ENCODE measurements around the gene PLSCR4. TPM values are rescaled to one million over a fixed set of nuclear protein-coding genes. Genes with fewer than 3 reads are reported as not detected.

Gene PLSCR4
- total RNA-seq, 1 donor from 2014 or later = 11.3 TPM

DNA sequence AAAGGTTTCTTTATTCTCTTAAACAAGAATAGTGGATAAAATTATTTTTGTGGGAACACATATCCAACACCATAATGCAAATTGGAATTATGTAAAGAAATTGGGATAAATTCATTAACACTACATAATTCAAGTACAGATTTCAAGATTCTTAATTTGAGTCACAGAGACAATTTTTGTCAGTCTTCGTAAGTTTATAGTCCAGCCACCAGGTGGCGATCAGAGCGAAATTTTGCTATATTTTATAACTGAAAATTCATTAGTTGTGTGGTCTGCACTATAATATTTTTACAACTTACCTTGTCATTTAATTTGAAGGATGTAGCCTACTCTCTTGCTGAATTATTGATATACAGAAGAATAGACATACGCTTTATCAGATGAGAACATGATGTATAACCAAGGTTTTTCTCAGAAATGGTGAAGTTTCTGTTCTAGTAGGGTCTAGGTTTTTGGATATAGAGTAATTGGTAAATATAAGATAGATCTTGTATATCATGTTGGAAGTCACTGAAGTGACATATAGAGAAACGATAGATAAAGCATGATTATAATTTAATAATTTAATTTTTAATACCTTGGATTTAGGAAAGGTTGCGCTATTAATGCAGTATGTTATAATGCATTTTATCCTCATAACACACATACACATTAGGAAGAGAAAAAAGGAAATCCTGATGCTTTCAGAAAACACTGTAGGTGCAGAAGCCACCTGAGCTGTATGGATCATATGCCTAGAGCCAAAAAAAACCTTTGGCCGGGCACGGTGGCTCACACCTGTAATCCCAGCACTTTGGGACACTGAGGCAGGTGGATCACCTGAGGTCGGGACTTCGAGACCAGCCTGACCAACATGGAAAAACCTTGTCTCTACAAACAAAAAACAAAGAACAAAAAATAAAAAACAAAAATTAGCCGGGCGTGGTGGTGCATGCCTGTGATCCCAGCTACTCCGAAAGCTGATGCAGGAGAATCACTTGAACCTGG is 31.7 kb downstream of the PLSCR4 start:
- Mint-ChIP-seq H3K4me1 (ENCODE audit: unreplicated experiment) (peaks cover 25% of the 10 kb centered on the region), H3K27ac (ENCODE audit: unreplicated experiment) (no peak overlapping the region), H3K9me3 (ENCODE audit: unreplicated experiment) (no peaks in the 10 kb centered on the region), H3K36me3 (ENCODE audit: low read depth, unreplicated experiment) (no peaks in the 10 kb centered on the region), H3K27me3 (ENCODE audit: unreplicated experiment) (no peaks in the 10 kb centered on the region), H3K4me3 (ENCODE audit: unreplicated experiment) (no peak overlapping the region)
- TF ChIP-seq CTCF (IDR thresholded peaks at IDR 0.05; ENCODE audit: unreplicated experiment) = peak; percentile 95
- DNase-seq (ENCODE audit: low spot score) = peak; percentile 18

- TF ChIP-seq CTCF (IDR thresholded peaks at IDR 0.05; ENCODE audit: unreplicated experiment) = no peak
- Mint-ChIP-seq H3K4me1 (ENCODE audit: unreplicated experiment) (peaks cover 15% of the 10 kb centered on the region), H3K4me3 (ENCODE audit: unreplicated experiment) (no peak overlapping the region), H3K27me3 (ENCODE audit: unreplicated experiment) (no peaks in the 10 kb centered on the region), H3K9me3 (ENCODE audit: unreplicated experiment) (no peaks in the 10 kb centered on the region), H3K27ac (ENCODE audit: unreplicated experiment) (no peak overlapping the region), H3K36me3 (ENCODE audit: low read depth, unreplicated experiment) (no peaks in the 10 kb centered on the region)
- DNase-seq (ENCODE audit: low spot score) = no peak
Observed at GRCh38 chr3:146217324-146217723, 33.6 kb downstream of the PLSCR4 start.

- no peak for TF ChIP-seq CTCF (IDR thresholded peaks at IDR 0.05; ENCODE audit: unreplicated experiment)
- peaks cover 6% of the 10 kb centered on the region for H3K4me1 Mint-ChIP-seq (ENCODE audit: unreplicated experiment)
- DNase-seq (ENCODE audit: low spot score) = no peak
- no peak overlapping the region for H3K4me3 Mint-ChIP-seq (ENCODE audit: unreplicated experiment)
- no peaks in the 10 kb centered on the region for H3K36me3 Mint-ChIP-seq (ENCODE audit: low read depth, unreplicated experiment)
- H3K27ac Mint-ChIP-seq (ENCODE audit: unreplicated experiment) = no peak overlapping the region
- H3K9me3 Mint-ChIP-seq (ENCODE audit: unreplicated experiment) = no peaks in the 10 kb centered on the region
- H3K27me3 Mint-ChIP-seq (ENCODE audit: unreplicated experiment) = no peaks in the 10 kb centered on the region
Observed at GRCh38 chr3:146214493-146214892, 36.4 kb downstream of the PLSCR4 start.

- no peaks in the 10 kb centered on the region for H3K4me1 Mint-ChIP-seq (ENCODE audit: unreplicated experiment)
- peaks cover 3% of the 10 kb centered on the region for H3K36me3 Mint-ChIP-seq (ENCODE audit: low read depth, unreplicated experiment)
- no peak for DNase-seq (ENCODE audit: low spot score)
- no peaks in the 10 kb centered on the region for H3K9me3 Mint-ChIP-seq (ENCODE audit: unreplicated experiment)
- no peak for TF ChIP-seq CTCF (IDR thresholded peaks at IDR 0.05; ENCODE audit: unreplicated experiment)
- no peak overlapping the region for H3K27ac Mint-ChIP-seq (ENCODE audit: unreplicated experiment)
- H3K27me3 Mint-ChIP-seq (ENCODE audit: unreplicated experiment) = no peaks in the 10 kb centered on the region
- H3K4me3 Mint-ChIP-seq (ENCODE audit: unreplicated experiment) = no peak overlapping the region
Observed at GRCh38 chr3:146209371-146209770, 41.5 kb downstream of the PLSCR4 start.

DNA sequence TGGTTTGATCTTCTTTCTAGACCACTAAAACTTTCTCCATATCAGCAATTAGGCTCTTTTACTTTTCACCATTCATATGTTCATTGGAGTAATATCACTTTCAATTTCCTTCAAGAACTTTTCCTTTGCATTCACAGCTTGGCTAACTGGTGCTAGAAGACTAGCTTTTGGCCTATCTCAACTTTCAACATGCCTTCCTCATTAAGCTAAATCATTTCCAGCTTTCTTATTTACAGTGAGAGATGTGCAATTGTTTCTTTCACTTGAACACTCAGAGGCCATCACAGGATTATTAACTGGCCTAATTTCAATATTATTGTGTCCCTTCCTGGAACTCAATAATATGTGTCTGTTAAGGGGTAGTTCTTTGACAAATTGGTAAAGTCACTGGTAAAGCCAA is 47.1 kb downstream of the PLSCR4 start:
- no peak for DNase-seq (ENCODE audit: low spot score)
- H3K4me3 Mint-ChIP-seq (ENCODE audit: unreplicated experiment) = no peak overlapping the region
- peaks cover 3% of the 10 kb centered on the region for H3K36me3 Mint-ChIP-seq (ENCODE audit: low read depth, unreplicated experiment)
- H3K4me1 Mint-ChIP-seq (ENCODE audit: unreplicated experiment) = no peaks in the 10 kb centered on the region
- no peak overlapping the region for H3K27ac Mint-ChIP-seq (ENCODE audit: unreplicated experiment)
- H3K27me3 Mint-ChIP-seq (ENCODE audit: unreplicated experiment) = peaks cover 1% of the 10 kb centered on the region
- no peak for TF ChIP-seq CTCF (IDR thresholded peaks at IDR 0.05; ENCODE audit: unreplicated experiment)
- H3K9me3 Mint-ChIP-seq (ENCODE audit: unreplicated experiment) = no peaks in the 10 kb centered on the region
